Measurements from ENCODE around the gene ATP8A2.

ATP8A2 gene

GRCh38 chr13:25380741-25381324 lies 9.1 kb downstream of the ATP8A2 start:
- DNase-seq (ENCODE audit: extremely low read depth in 1 of 2, low read depth in 1 of 2): no peak

- no peak for DNase-seq (ENCODE audit: extremely low read depth in 1 of 2, low read depth in 1 of 2)
Measured at GRCh38 chr13:25384758-25385410, 13.1 kb downstream of the ATP8A2 start.

GRCh38 chr13:25391932-25392331 lies 20.2 kb downstream of the ATP8A2 start:
- no peak for DNase-seq (ENCODE audit: extremely low read depth in 1 of 2, low read depth in 1 of 2)

GRCh38 chr13:25394402-25395060 lies 22.8 kb downstream of the ATP8A2 start:
- no peak for DNase-seq (ENCODE audit: extremely low read depth in 1 of 2, low read depth in 1 of 2)

GRCh38 chr13:25397763-25398162 lies 26.0 kb downstream of the ATP8A2 start:
- no peak for DNase-seq (ENCODE audit: extremely low read depth in 1 of 2, low read depth in 1 of 2)

- no peak for DNase-seq (ENCODE audit: extremely low read depth in 1 of 2, low read depth in 1 of 2)
Measured at GRCh38 chr13:25400925-25401324, 29.2 kb downstream of the ATP8A2 start.

- no peak for DNase-seq (ENCODE audit: extremely low read depth in 1 of 2, low read depth in 1 of 2)
Measured at GRCh38 chr13:25401958-25402357, 30.2 kb downstream of the ATP8A2 start.

GRCh38 chr13:25406377-25406776 lies 34.6 kb downstream of the ATP8A2 start:
- no peak for DNase-seq (ENCODE audit: extremely low read depth in 1 of 2, low read depth in 1 of 2)

- no peak for DNase-seq (ENCODE audit: extremely low read depth in 1 of 2, low read depth in 1 of 2)
Measured at GRCh38 chr13:25409938-25410337, 38.2 kb downstream of the ATP8A2 start.

- no peak for DNase-seq (ENCODE audit: extremely low read depth in 1 of 2, low read depth in 1 of 2)
Measured at GRCh38 chr13:25415241-25415640, 43.5 kb downstream of the ATP8A2 start.

- no peak for DNase-seq (ENCODE audit: extremely low read depth in 1 of 2, low read depth in 1 of 2)
Measured at GRCh38 chr13:25417535-25417934, 45.8 kb downstream of the ATP8A2 start.

- DNase-seq (ENCODE audit: extremely low read depth in 1 of 2, low read depth in 1 of 2): no peak
Measured at GRCh38 chr13:25420161-25420560, 48.4 kb downstream of the ATP8A2 start.

- DNase-seq (ENCODE audit: extremely low read depth in 1 of 2, low read depth in 1 of 2): no peak
Measured at GRCh38 chr13:25421612-25422011, 49.8 kb downstream of the ATP8A2 start.

GRCh38 chr13:25422153-25422552 lies 50.4 kb downstream of the ATP8A2 start:
- DNase-seq (ENCODE audit: extremely low read depth in 1 of 2, low read depth in 1 of 2): no peak

GRCh38 chr13:25423831-25424230 lies 52.1 kb downstream of the ATP8A2 start:
- DNase-seq (ENCODE audit: extremely low read depth in 1 of 2, low read depth in 1 of 2): no peak

- DNase-seq (ENCODE audit: extremely low read depth in 1 of 2, low read depth in 1 of 2): no peak
Measured at GRCh38 chr13:25429466-25429865, 57.7 kb downstream of the ATP8A2 start.

GRCh38 chr13:25432691-25433090 lies 60.9 kb downstream of the ATP8A2 start:
- DNase-seq (ENCODE audit: extremely low read depth in 1 of 2, low read depth in 1 of 2): no peak

GRCh38 chr13:25440061-25440460 lies 68.3 kb downstream of the ATP8A2 start:
- no peak for DNase-seq (ENCODE audit: extremely low read depth in 1 of 2, low read depth in 1 of 2)

- DNase-seq (ENCODE audit: extremely low read depth in 1 of 2, low read depth in 1 of 2): no peak
Measured at GRCh38 chr13:25446261-25446660, 74.5 kb downstream of the ATP8A2 start.

GRCh38 chr13:25447396-25447795 lies 75.6 kb downstream of the ATP8A2 start:
- DNase-seq (ENCODE audit: extremely low read depth in 1 of 2, low read depth in 1 of 2): no peak

GRCh38 chr13:25453850-25454365 lies 82.1 kb downstream of the ATP8A2 start:
- no peak for DNase-seq (ENCODE audit: extremely low read depth in 1 of 2, low read depth in 1 of 2)

GRCh38 chr13:25455146-25455545 lies 83.4 kb downstream of the ATP8A2 start:
- no peak for DNase-seq (ENCODE audit: extremely low read depth in 1 of 2, low read depth in 1 of 2)
